GM12878 (cell line): ENCODE measurements around the gene CSNK1G1. TPM values are rescaled to one million over a fixed set of nuclear protein-coding genes. Genes with fewer than 3 reads are reported as not detected.

ENCODE experiments used
- ATAC-seq: fragments of 200-7000 bp; cut with Tn5 transposase; 3 replicates; pipeline ENCODE4 v1.9.1; 2020; ENCODE audit warnings: mild to moderate bottlenecking, moderate library complexity
- BruUV-seq: library from RNA; stranded (reverse); fragments of 400-500 nt; replicated peaks from 2 replicates; lab custom pipeline; 2021; lab: Mats Ljungman, UMichigan
- CTCF ChIA-PET: fragments of 300-600 bp; sonication (Branson Sonifier 250); formaldehyde crosslinking; extraction: SDS; loops from one replicate; lab custom pipeline; 2021; ENCODE audit warnings: inconsistent platforms; lab: Yijun Ruan, JAX
- POLR2A ChIA-PET: fragments of 350-600 bp; formaldehyde crosslinking; extraction: SDS; loops from one replicate; lab custom pipeline; 2021; ENCODE audit warnings: inconsistent platforms; lab: Charles Lee
- RAD21 ChIA-PET: fragments of 300-600 bp; sonication (Branson Sonifier 250); formaldehyde crosslinking; loops from one replicate; lab custom pipeline; 2023; ENCODE audit warnings: antibody characterized with exemption; ENCODE audit not compliant: unreplicated experiment; lab: Charles Lee
- SMC1A ChIA-PET: fragments of 300-600 bp; sonication (Branson Sonifier 250); formaldehyde crosslinking; loops from one replicate; lab custom pipeline; 2023; ENCODE audit not compliant: unreplicated experiment, uncharacterized antibody; lab: Charles Lee
- DNase-seq: peaks from one replicate; pipeline ENCODE4 v3.0.0-alpha.2; 2011; ENCODE audit warnings: low read depth, low spot score
- FAIRE-seq: peaks from 3 replicates; lab custom pipeline; 2011; peaks lifted over from hg19 to GRCh38; lab: Jason Lieb, UNC
- H2AFZ ChIP-seq: 2 replicates; pipeline ENCODE4 v1.6.0; 2011; ENCODE audit warnings: low read depth, low read length, control low read depth; ENCODE audit not compliant: control insufficient read depth
- H3K27ac ChIP-seq: 2 replicates; pipeline ENCODE4 v1.5.1; 2011; ENCODE audit warnings: control low read depth; ENCODE audit not compliant: control insufficient read depth, insufficient read depth
- H3K27me3 ChIP-seq, 2 experiments: replicated peaks in 1 of 2; 2 replicates each; pipeline versions ENCODE4 v1.6.0 to v1.6.1; 2011; ENCODE audit warnings: low read length in 1 of 2; ENCODE audit not compliant: control insufficient read depth in 2 of 2, insufficient read depth in 2 of 2
- H3K36me3 ChIP-seq, 2 experiments: 2 replicates each; pipeline ENCODE4 v1.5.1; 2011; ENCODE audit warnings: low read length in 1 of 2; ENCODE audit not compliant: control insufficient read depth in 2 of 2, insufficient read depth in 2 of 2
- H3K4me1 ChIP-seq: 2 replicates; pipeline ENCODE4 v1.6.1; 2011; ENCODE audit warnings: mild to moderate bottlenecking, low read length, moderate library complexity, mixed read lengths; ENCODE audit not compliant: control insufficient read depth, insufficient read depth
- H3K4me2 ChIP-seq: 2 replicates; pipeline ENCODE4 v1.6.0; 2011; ENCODE audit warnings: control low read depth; ENCODE audit not compliant: control insufficient read depth, insufficient read depth
- H3K4me3 ChIP-seq: fragments of 200-600 bp; sonication (generic); 2 replicates; pipeline ENCODE4 v1.5.1; 2016
- H3K79me2 ChIP-seq: 2 replicates; pipeline ENCODE4 v1.6.0; 2011; ENCODE audit warnings: low read length; ENCODE audit not compliant: control insufficient read depth, insufficient read depth
- H3K9ac ChIP-seq: 2 replicates; pipeline ENCODE4 v1.8.0; 2011; ENCODE audit warnings: low read length, control low read depth, mixed read lengths; ENCODE audit not compliant: control insufficient read depth, insufficient read depth
- H3K9me3 ChIP-seq: replicated peaks from 3 replicates; pipeline ENCODE4 v1.5.1; 2011; ENCODE audit warnings: mild to moderate bottlenecking, low read length; ENCODE audit not compliant: control insufficient read depth, insufficient read depth
- H4K20me1 ChIP-seq: 2 replicates; pipeline ENCODE4 v1.6.0; 2011; ENCODE audit not compliant: control insufficient read depth, insufficient read depth
- ASH2L ChIP-seq: fragments of 300-600, 200-600 bp; sonication (generic); IDR thresholded peaks from 2 replicates; pipeline ENCODE4 v1.6.1; 2017; ENCODE audit warnings: low read depth, mild to moderate bottlenecking, borderline replicate concordance
- ATF7 ChIP-seq: fragments of 450-650 bp; IDR thresholded peaks from 2 replicates; pipeline ENCODE4 v1.6.1; 2016; ENCODE audit warnings: low read depth, mild to moderate bottlenecking
- BMI1 ChIP-seq: fragments of 450-650 bp; IDR thresholded peaks from 2 replicates; pipeline ENCODE4 v1.6.1; 2016; ENCODE audit warnings: mild to moderate bottlenecking, moderate library complexity, borderline replicate concordance
- BRCA1 ChIP-seq: IDR thresholded peaks from 2 replicates; pipeline ENCODE4 v1.6.1; 2011; ENCODE audit warnings: low read depth, low read length, improper control_type of control experiment
- EED ChIP-seq: sonication (generic); IDR thresholded peaks from 2 replicates; pipeline ENCODE4 v1.6.1; 2016; ENCODE audit warnings: antibody characterized with exemption, low read depth
- IKZF2 ChIP-seq, 2 experiments: fragments of 450-650 bp; IDR thresholded peaks; 2 replicates each; pipeline ENCODE4 v1.6.1; 2017; ENCODE audit warnings: mild to moderate bottlenecking in 2 of 2, moderate library complexity in 2 of 2
- IRF4 ChIP-seq: IDR thresholded peaks from 2 replicates; pipeline ENCODE4 v1.6.1; 2011; ENCODE audit warnings: low read depth, low read length
- JUNB ChIP-seq: IDR thresholded peaks from 2 replicates; pipeline ENCODE4 v1.6.1; 2016; ENCODE audit warnings: antibody characterized with exemption, mild to moderate bottlenecking
- NFIC ChIP-seq: IDR thresholded peaks from 2 replicates; pipeline ENCODE4 v1.6.1; 2012; ENCODE audit warnings: low read depth, mild to moderate bottlenecking, inconsistent platforms, low read length, moderate library complexity
- NR2C2 ChIP-seq: IDR thresholded peaks from 2 replicates; pipeline ENCODE4 v1.6.1; 2011; ENCODE audit warnings: borderline replicate concordance, low read depth; ENCODE audit not compliant: control insufficient read depth, insufficient read length
- NR2F1 ChIP-seq: fragments of 450-650 bp; conservative IDR thresholded peaks from 2 replicates; pipeline ENCODE4 v1.6.1; 2017; ENCODE audit warnings: mild to moderate bottlenecking
- SREBF1 ChIP-seq: IDR thresholded peaks from 2 replicates; pipeline ENCODE4 v1.6.1; 2012; ENCODE audit warnings: mild to moderate bottlenecking, low read length
- SREBF2 ChIP-seq: IDR thresholded peaks from 2 replicates; pipeline ENCODE4 v1.6.1; 2012; ENCODE audit warnings: mild to moderate bottlenecking, low read length
- USF1 ChIP-seq: IDR thresholded peaks from 2 replicates; pipeline ENCODE4 v1.6.1; 2011; ENCODE audit warnings: borderline replicate concordance, low read depth, mild to moderate bottlenecking, moderate library complexity, mixed read lengths, low read length; ENCODE audit not compliant: insufficient read depth; ENCODE audit errors: extremely low read length
- ZZZ3 ChIP-seq: IDR thresholded peaks from 2 replicates; pipeline ENCODE4 v1.6.1; 2011; ENCODE audit warnings: low read depth; ENCODE audit not compliant: control insufficient read depth, insufficient read length
- WGBS: methylation state at CpG from one replicate; pipeline ENCODE4 v1.1.6; 2016; ENCODE audit warnings: low lambda C conversion rate; ENCODE audit not compliant: insufficient replicate concordance, insufficient coverage; ENCODE audit errors: missing lambda C conversion rate; 5-methylcytosine and 5-hydroxymethylcytosine counted together
- in situ Hi-C: fragments of 300-500 bp; cut with MboI; formaldehyde crosslinking; loops from 9 replicates; pipeline ENCODE4 v1.14.3; 2018; ENCODE audit warnings: mixed read lengths
- intact Hi-C: fragments of 100-400 bp; cut with micrococcal nuclease; formaldehyde crosslinking; loops from one replicate; pipeline ENCODE4 v1.14.2; 2022; ENCODE audit not compliant: unreplicated experiment
- polyA plus RNA-seq, 11 experiments: library from polyadenylated mRNA; depleted of rRNA in 4 of 11; unstranded in 6 of 11; stranded (reverse) in 5 of 11; fragments of >200 nt; fragmentation: Nextera tagmentation in 4 of 11; fragmentation: Illumina TruSeq in 1 of 11; extraction: Ambion mirVana in 4 of 11; extraction: Trizol in 1 of 11; gene quantifications; 1 replicate in 1 of 11; 2 replicates in 10 of 11; pipeline versions ENCODE4 v1.2.1 to v1.2.3, GENCODE V29; 2011 to 2016; ENCODE audit warnings: inconsistent platforms in 2 of 11, missing spikeins in 2 of 11, low read depth in 1 of 11
- total RNA-seq, 4 experiments: library from RNA; depleted of rRNA in 3 of 4; stranded (reverse); fragments of >200 nt in 3 of 4; fragmentation: Illumina TruSeq in 1 of 4; extraction: Trizol in 1 of 4; gene quantifications; 2 replicates each; pipeline versions ENCODE4 v1.2.1 to v1.2.3, GENCODE V29; 2013 to 2021
- TF ChIP-seq, protein P1 (sequence below): IDR thresholded peaks from 2 replicates; pipeline ENCODE4 v1.6.1; 2011; ENCODE audit warnings: low read depth, low read length, improper control_type of control experiment, borderline replicate concordance
- TF ChIP-seq, protein P2 (sequence below), 3 experiments: IDR thresholded peaks in 2 of 3; conservative IDR thresholded peaks in 1 of 3; 2 replicates each; pipeline ENCODE4 v1.5.1; 2011; ENCODE audit warnings: low read depth in 3 of 3, low read length in 3 of 3, mild to moderate bottlenecking in 3 of 3, control low read depth in 2 of 3, moderate library complexity in 2 of 3, inconsistent platforms in 1 of 3, mixed read lengths in 1 of 3; ENCODE audit not compliant: control insufficient read depth in 2 of 3, insufficient read depth in 1 of 3; ENCODE audit errors: extremely low read depth in 1 of 3

The CSNK1G1 gene
- total and polyA plus RNA-seq, 10 of the 15 experiments (the other 5 are each of a cell fraction or from before 2014, with no cell fraction given), result 6.1 to 23.4 (median 15.3) TPM

DNA sequence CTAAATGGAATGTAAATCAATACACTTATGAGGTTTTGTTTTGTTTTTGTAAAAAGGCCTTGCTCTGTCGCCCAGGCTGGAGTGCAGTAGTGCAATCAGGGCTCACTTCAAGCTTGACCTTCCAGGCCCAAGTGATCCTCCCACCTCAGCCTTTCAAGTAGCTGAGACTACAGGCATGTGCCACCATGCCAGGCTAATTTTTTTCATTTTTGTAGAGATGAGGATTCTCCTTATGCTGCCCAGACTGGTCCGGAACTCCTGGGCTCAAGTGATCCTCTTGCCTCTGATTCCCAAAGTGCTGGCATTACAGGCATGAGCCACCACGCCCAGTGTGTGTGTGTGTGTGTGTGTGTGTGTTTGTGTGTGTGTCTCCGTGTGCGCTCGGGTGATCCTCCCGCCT lies 30.3 kb upstream of the CSNK1G1 start:
- Histone ChIP-seq H2AFZ (no peak overlapping the region), H4K20me1 (no peaks in the 10 kb centered on the region), H3K4me2 (no peak overlapping the region), H3K9me3 (no peaks in the 10 kb centered on the region; the same call in 2 of the 3 replicates), H3K27ac (no peak overlapping the region), H3K36me3 (no peaks in the 10 kb centered on the region), H3K27me3 (no peaks in the 10 kb centered on the region), H3K9ac (no peak overlapping the region), H3K79me2 (peaks cover 15% of the 10 kb centered on the region), H3K4me1 (no peaks in the 10 kb centered on the region), H3K4me3 (no peak overlapping the region)
- DNase-seq (no peak), ATAC-seq (no peak), FAIRE-seq (no peak)
- in situ Hi-C loops (no loop called here), intact Hi-C loops (loop anchor here (5.0 to 10.0 kb wide), 3 partner anchors 76 to 291 kb away; partner anchors contain the start of genes CIAO2A, SNX1 and ZNF609)
- ChIA-PET SMC1A (interaction anchor here (1.1 to 2.5 kb wide), 4 partner anchors 9 to 279 kb away, joined by 3 to 14 read pairs (median 4); no protein-coding TSS in a partner anchor), POLR2A (interaction anchor here (1.3 to 1.9 kb wide), 2 partner anchors 74 to 154 kb away, joined by 3 to 4 read pairs; partner anchors contain the start of gene ZNF609), CTCF (no interaction called here), RAD21 (no interaction called here)
- WGBS, result 94% methylated on average over 7 of the region's 7 CpGs
- no TSS peak for BruUV-seq
- TF ChIP-seq, protein P1, sequence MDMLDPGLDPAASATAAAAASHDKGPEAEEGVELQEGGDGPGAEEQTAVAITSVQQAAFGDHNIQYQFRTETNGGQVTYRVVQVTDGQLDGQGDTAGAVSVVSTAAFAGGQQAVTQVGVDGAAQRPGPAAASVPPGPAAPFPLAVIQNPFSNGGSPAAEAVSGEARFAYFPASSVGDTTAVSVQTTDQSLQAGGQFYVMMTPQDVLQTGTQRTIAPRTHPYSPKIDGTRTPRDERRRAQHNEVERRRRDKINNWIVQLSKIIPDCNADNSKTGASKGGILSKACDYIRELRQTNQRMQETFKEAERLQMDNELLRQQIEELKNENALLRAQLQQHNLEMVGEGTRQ, result no peak
- TF ChIP-seq NR2C2 (no peak), SREBF2 (no peak), NFIC (no peak), NR2F1 (no peak), IRF4 (no peak), ASH2L (no peak), ZZZ3 (no peak), SREBF1 (no peak), IKZF2 (IDR thresholded peaks at IDR 0.05) (no peak), USF1 (no peak), BRCA1 (no peak), ATF7 (no peak), JUNB (no peak), EED (no peak), BMI1 (no peak)
- TF ChIP-seq, protein P2, sequence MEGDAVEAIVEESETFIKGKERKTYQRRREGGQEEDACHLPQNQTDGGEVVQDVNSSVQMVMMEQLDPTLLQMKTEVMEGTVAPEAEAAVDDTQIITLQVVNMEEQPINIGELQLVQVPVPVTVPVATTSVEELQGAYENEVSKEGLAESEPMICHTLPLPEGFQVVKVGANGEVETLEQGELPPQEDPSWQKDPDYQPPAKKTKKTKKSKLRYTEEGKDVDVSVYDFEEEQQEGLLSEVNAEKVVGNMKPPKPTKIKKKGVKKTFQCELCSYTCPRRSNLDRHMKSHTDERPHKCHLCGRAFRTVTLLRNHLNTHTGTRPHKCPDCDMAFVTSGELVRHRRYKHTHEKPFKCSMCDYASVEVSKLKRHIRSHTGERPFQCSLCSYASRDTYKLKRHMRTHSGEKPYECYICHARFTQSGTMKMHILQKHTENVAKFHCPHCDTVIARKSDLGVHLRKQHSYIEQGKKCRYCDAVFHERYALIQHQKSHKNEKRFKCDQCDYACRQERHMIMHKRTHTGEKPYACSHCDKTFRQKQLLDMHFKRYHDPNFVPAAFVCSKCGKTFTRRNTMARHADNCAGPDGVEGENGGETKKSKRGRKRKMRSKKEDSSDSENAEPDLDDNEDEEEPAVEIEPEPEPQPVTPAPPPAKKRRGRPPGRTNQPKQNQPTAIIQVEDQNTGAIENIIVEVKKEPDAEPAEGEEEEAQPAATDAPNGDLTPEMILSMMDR (IDR thresholded peaks at IDR 0.05 in 2 of 3, conservative IDR thresholded peaks at IDR 0.05 in 1 of 3; ENCODE audit: control insufficient read depth in 2 of 3, extremely low read depth in 1 of 3, insufficient read depth in 1 of 3, low read depth in 3 of 3, low read length in 3 of 3), result no peak
